GM19035 (cell line): Measurements from ENCODE around the gene VAT1.

Experiments used
- ATAC-seq: cut with Tn5 transposase; IDR thresholded peaks from one replicate; pipeline ENCODE4 v1.9.1; 2021; ENCODE audit not compliant: unreplicated experiment

Gene VAT1

GRCh38 chr17:43027091-43028032 lies 5.2 kb upstream of the VAT1 start:
- ATAC-seq: no peak

- ATAC-seq: no peak
Observed at GRCh38 chr17:43026595-43026994, 4.4 kb upstream of the VAT1 start.

- no peak for ATAC-seq
Observed at GRCh38 chr17:43025766-43026537, 3.8 kb upstream of the VAT1 start.

GRCh38 chr17:43025290-43025657 lies 3.1 kb upstream of the VAT1 start:
- ATAC-seq: no peak

DNA sequence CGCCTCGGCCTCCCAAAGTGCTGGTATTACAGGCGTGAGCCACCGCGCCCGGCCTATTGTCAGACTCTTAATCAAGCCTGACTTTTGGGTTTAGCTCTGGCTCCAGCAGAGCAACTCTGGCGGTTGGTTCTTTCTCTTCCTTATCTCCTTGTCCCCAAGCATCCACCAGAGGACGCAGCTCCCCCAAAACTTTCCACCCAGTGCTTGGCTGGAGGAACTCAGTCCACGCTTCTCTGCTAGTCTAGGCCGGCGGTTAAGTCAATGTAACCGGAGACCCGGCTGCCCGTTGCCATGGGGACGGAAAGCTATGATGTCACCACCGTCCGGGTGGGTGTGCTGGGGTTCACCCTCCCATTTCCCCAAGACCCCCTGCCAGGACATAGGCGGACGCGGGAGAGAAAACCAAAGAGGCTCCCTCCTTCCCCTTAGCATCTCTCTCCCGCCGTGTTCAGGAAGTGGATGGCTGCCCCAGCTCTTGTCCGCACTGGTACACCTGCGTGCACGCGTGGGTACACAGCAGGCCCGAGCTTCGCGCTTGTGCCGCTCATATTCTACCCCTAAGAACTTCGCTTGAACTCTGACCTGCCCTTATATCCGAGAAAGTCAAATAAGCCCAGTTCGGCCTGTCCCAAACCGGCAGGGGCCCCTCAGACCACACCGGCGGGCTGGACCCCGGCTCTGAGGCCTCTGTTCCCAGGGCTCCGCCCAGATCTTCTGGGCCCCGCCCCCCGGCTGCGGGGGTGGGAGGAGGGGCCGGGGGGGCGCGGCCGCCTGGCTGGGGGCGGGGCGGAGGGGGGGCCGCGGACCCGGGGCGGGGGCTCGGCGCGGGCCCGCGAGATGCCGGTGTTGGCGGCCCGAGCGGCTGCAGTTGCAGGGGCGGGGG lies 2.5 kb upstream of the VAT1 start, which contains the start of gene RND2:
Gene RND2, plus strand, starts transcription at position 825 of the 883 bp plus-strand sequence. CDS start 117 bp downstream, outside the sequence.
- no peak for ATAC-seq

GRCh38 chr17:43020789-43021740 lies 1.1 kb downstream of the VAT1 start:
- ATAC-seq: no peak

DNA sequence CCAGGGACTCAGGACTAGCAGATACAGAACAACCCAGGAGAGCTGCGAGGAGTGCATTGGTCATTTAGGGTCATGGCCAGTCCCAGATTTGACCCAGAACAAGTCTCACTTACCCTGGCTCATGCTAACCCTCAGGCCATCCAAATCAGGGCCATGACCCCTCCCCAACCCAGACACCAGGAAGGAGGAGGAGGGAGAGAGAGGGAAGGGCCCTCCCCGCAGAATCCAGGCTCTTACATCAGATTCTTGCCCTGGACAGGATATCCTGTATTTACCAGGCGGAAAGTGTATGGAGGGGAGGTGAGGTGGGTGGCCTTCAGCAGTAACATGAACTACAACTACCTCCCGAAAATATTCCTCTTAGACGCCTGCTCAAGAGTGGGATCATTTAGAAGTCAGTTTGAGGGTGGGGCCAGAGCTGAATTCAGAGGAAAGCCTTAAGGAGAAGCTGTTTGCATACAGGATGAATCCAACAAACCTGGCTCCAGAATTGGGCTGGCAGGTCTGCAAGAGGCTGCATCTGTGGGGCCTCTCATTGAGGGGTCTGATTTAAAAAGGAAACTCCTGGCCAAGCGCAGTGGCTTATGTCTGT lies 2.1 kb downstream of the VAT1 start:
- no peak for ATAC-seq

DNA sequence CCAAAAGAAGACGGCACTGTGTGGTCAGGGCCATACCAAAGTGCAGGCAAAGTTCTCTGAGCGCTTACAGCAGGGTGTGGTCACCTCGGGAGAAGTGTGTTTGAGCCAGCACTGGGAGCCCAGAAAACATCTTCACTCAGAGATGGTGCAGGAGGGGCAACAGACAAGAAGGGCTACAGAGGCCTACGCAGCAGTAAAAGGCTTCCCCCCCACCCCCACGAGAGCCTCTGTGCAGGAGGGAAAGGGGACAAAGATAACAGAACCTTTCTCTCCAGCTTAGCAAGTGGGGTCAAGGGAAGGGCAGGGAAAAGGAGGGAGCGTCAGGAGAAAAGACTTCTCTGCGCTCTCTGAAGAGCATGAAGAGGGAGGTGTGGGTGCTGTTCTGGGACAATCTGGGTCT lies 2.8 kb downstream of the VAT1 start:
- no peak for ATAC-seq

DNA sequence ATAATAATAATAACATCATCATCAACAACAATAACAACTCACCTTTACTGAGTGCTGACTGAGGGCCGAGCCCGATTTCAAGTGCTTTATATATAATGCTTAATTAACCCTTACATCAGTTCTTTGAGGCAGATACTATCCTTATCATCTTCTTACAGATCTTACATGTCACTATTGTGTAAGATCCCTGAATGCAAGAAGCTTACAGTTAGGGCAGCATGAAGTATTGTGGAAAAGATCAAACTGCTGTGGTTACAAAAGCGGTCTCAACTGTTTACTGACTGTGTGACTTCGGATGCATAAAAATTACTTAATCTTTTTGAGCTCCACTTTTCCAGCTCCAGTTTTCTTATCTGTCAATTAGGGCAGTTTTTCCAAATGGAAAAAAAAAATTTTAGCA lies 3.3 kb downstream of the VAT1 start:
- ATAC-seq: no peak

- no peak for ATAC-seq
Observed at GRCh38 chr17:43018008-43018853, 4.0 kb downstream of the VAT1 start.

- ATAC-seq: no peak
Observed at GRCh38 chr17:43016216-43016615, 6.0 kb downstream of the VAT1 start.

GRCh38 chr17:43015579-43015978 lies 6.6 kb downstream of the VAT1 start:
- no peak for ATAC-seq

- no peak for ATAC-seq
Observed at GRCh38 chr17:43014649-43015542, 7.3 kb downstream of the VAT1 start.

GRCh38 chr17:43014020-43014648 lies 8.1 kb downstream of the VAT1 start:
- no peak for ATAC-seq

DNA sequence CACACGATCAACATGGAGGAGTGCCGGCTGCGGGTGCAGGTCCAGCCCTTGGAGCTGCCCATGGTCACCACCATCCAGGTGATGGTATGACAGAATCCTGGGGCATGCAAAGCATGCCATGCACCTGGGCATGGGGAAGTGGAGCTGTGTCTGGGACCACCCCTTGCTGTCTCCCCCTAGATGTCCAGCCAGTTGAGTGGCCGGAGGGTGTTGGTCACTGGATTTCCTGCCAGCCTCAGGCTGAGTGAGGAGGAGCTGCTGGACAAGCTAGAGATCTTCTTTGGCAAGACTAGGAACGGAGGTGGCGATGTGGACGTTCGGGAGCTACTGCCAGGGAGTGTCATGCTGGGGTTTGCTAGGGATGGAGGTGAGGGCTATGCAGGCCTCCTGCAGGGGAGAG lies 8.9 kb downstream of the VAT1 start:
- ATAC-seq: no peak

DNA sequence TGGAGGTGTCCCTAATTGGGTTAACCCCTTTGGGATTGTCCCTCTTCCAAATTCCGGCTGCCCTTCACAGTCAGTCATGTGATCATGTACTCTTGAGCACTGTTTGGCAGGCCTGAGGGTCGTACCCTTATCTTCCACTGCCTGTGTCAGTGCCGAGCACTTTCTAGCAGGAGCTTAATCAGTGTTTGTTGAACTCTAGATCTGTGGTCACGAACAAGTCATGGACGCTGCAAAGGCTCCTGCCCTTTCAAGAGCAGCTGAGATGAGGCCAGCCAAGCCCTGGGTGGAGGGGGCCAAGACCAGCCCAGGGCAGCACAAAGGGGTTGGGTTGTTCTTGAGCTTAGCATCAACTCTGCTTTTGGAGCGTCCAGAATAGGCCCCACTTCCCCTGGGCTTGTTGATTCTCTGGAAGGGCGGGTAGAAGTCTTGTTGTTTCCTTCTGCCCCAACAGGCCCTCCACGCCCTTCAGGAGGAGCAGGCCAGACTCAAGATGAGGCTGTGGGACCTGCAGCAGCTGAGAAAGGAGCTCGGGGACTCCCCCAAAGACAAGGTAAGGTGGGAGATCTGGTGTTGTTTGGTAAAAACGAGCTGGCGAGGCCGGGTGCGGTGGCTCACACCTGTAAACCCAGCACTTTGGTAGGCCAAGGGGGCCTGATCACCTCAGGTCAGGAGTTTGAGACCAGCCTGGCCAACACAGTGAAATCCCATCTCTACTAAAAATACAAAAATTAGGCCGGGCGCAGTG lies 10.3 kb downstream of the VAT1 start:
- no peak for ATAC-seq
